CD4-positive, alpha-beta memory T cell (primary cell): ENCODE results near the gene ANKRD60. TPM values are rescaled to one million over a fixed set of nuclear protein-coding genes. Genes with fewer than 3 reads are reported as not detected.
A peak's percentile ranks its signal among the peaks of the same experiment; 100 is the strongest.

Experiments used
- CTCF ChIA-PET: fragments of 350-600 bp; sonication (Branson Sonifier 250); formaldehyde crosslinking; loops from one replicate; lab custom pipeline; 2021; ENCODE audit warnings: inconsistent platforms; ENCODE audit not compliant: partially characterized antibody; lab: Charles Lee
- POLR2A ChIA-PET: fragments of 350-600 bp; sonication (Branson Sonifier 250); formaldehyde crosslinking; loops from one replicate; lab custom pipeline; 2021; ENCODE audit not compliant: partially characterized antibody; lab: Charles Lee
- DNase-seq, 5 donors: peaks; one replicate each; pipeline versions ENCODE4 v3.0.0 to v3.0.0-alpha.2; 2020 to 2022; ENCODE audit warnings: mixed read lengths in 1 of 5
- H3K27ac ChIP-seq: one replicate; pipeline ENCODE4 v1.7.0; 2013; ENCODE audit warnings: low read depth, low read length
- H3K27me3 ChIP-seq: 2 replicates; pipeline ENCODE4 v1.7.0; 2013; ENCODE audit warnings: mild to moderate bottlenecking, low read length, moderate library complexity; ENCODE audit not compliant: insufficient read depth
- H3K36me3 ChIP-seq: 2 replicates; pipeline ENCODE4 v1.7.0; 2013; ENCODE audit warnings: mild to moderate bottlenecking, low read length, moderate library complexity; ENCODE audit not compliant: insufficient read depth
- H3K4me1 ChIP-seq: 2 replicates; pipeline ENCODE4 v1.7.0; 2013; ENCODE audit warnings: mild to moderate bottlenecking, low read length, moderate library complexity; ENCODE audit not compliant: insufficient read depth
- H3K4me3 ChIP-seq, 2 donors: one replicate each; pipeline ENCODE4 v1.7.0; 2013; ENCODE audit warnings: low read length in 2 of 2, mild to moderate bottlenecking in 1 of 2
- H3K9me3 ChIP-seq, 2 donors: one replicate each; pipeline ENCODE4 v1.7.0; 2013; ENCODE audit warnings: low read length in 2 of 2, control low read depth in 1 of 2; ENCODE audit not compliant: control insufficient read depth in 1 of 2
- H3K27ac Mint-ChIP-seq, 7 donors: one replicate each; pipeline ENCODE4 v1.8.0; 2020 to 2021; ENCODE audit warnings: mixed read lengths in 7 of 7, mild to moderate bottlenecking in 6 of 7, inconsistent platforms in 3 of 7, moderate library complexity in 3 of 7
- H3K27me3 Mint-ChIP-seq, 2 donors: one replicate each; pipeline ENCODE4 v1.8.0; 2020 to 2021; ENCODE audit warnings: mixed read lengths in 2 of 2
- H3K36me3 Mint-ChIP-seq, 2 donors: one replicate each; pipeline ENCODE4 v1.8.0; 2020 to 2021; ENCODE audit warnings: mixed read lengths in 2 of 2, inconsistent platforms in 1 of 2, mild to moderate bottlenecking in 1 of 2
- H3K4me1 Mint-ChIP-seq, 4 donors: one replicate each; pipeline ENCODE4 v1.8.0; 2020 to 2021; ENCODE audit warnings: mixed read lengths in 4 of 4, mild to moderate bottlenecking in 1 of 4
- H3K4me3 Mint-ChIP-seq, 8 donors: one replicate each; pipeline ENCODE4 v1.8.0; 2020 to 2021; ENCODE audit warnings: mixed read lengths in 8 of 8, mild to moderate bottlenecking in 7 of 8, moderate library complexity in 6 of 8, inconsistent platforms in 3 of 8
- H3K9me3 Mint-ChIP-seq, 8 donors: one replicate each; pipeline ENCODE4 v1.8.0; 2020 to 2021; ENCODE audit warnings: mixed read lengths in 8 of 8, mild to moderate bottlenecking in 5 of 8, inconsistent platforms in 3 of 8, moderate library complexity in 1 of 8
- intact Hi-C: fragments of 100-400 bp; cut with micrococcal nuclease; formaldehyde crosslinking; loops from one replicate; pipeline ENCODE4 v1.15.1; 2023
- polyA plus RNA-seq, 2 donors: library from polyadenylated mRNA; unstranded; fragments of 300-500 nt; fragmentation: Illumina TruSeq; gene quantifications; one replicate each; pipeline ENCODE4 v1.2.3, GENCODE V29; 2021
- total RNA-seq, 2 experiments: library from RNA; stranded (reverse); gene quantifications; one replicate each; pipeline ENCODE4 v1.2.3, GENCODE V29; 2021

Gene ANKRD60
- total and polyA plus RNA-seq, 4 experiments from 2014 or later: not detected

GRCh38 chr20:58243653-58244410 is 15.4 kb upstream of the ANKRD60 start:
- CTCF ChIA-PET: no interaction called here
- Histone ChIP-seq H3K4me1 (no peaks in the 10 kb centered on the region), H3K4me3 (no peak overlapping the region), H3K9me3 (no peaks in the 10 kb centered on the region), H3K36me3 (peaks cover 15% of the 10 kb centered on the region), H3K27me3 (no peaks in the 10 kb centered on the region), H3K27ac (no peak overlapping the region)
- Mint-ChIP-seq H3K4me1 (no peaks in the 10 kb centered on the region), H3K9me3 (no peaks in the 10 kb centered on the region), H3K27ac (peak overlapping the region in 2 of 7 donors; percentile 12 to 57), H3K36me3 (peaks cover 34% of the 10 kb centered on the region in 2 donors), H3K27me3 (no peaks in the 10 kb centered on the region), H3K4me3 (no peak overlapping the region)
- POLR2A ChIA-PET: no interaction called here
- intact Hi-C loops: no loop called here
- DNase-seq: no peak

- intact Hi-C loops: no loop called here
- DNase-seq: no peak
- H3K27ac Mint-ChIP-seq: no peak overlapping the region
- H3K4me1 ChIP-seq: no peaks in the 10 kb centered on the region
- ChIA-PET CTCF (interaction anchor here (0.6 kb wide), 1 partner anchor 152 kb away, joined by 3 read pairs; no protein-coding TSS in a partner anchor), POLR2A (no interaction called here)
- H3K4me3 Mint-ChIP-seq: no peak overlapping the region
- H3K36me3 ChIP-seq: peaks cover 13% of the 10 kb centered on the region
- H3K9me3 Mint-ChIP-seq: no peaks in the 10 kb centered on the region
- H3K4me1 Mint-ChIP-seq: no peaks in the 10 kb centered on the region
- no peaks in the 10 kb centered on the region for H3K27me3 Mint-ChIP-seq
- H3K9me3 ChIP-seq: no peaks in the 10 kb centered on the region
- no peaks in the 10 kb centered on the region for H3K27me3 ChIP-seq
- peaks cover 32% of the 10 kb centered on the region in 2 donors for H3K36me3 Mint-ChIP-seq
- no peak overlapping the region for H3K4me3 ChIP-seq
- no peak overlapping the region for H3K27ac ChIP-seq
Observed at GRCh38 chr20:58242824-58243223, 14.4 kb upstream of the ANKRD60 start.

- intact Hi-C loops: no loop called here
- Mint-ChIP-seq H3K9me3 (no peaks in the 10 kb centered on the region), H3K27me3 (no peaks in the 10 kb centered on the region), H3K4me3 (no peak overlapping the region), H3K27ac (peak overlapping the region in 1 of 7 donors; percentile 27), H3K4me1 (peaks cover 1 to 8% (median 5%) of the 10 kb centered on the region in 4 donors), H3K36me3 (peaks cover 26 to 27% of the 10 kb centered on the region in 2 donors)
- no peaks in the 10 kb centered on the region for H3K9me3 ChIP-seq
- DNase-seq: no peak
- ChIA-PET POLR2A (no interaction called here), CTCF (interaction anchor here (0.6 kb wide), 1 partner anchor 153 kb away, joined by 3 read pairs; no protein-coding TSS in a partner anchor)
- no peaks in the 10 kb centered on the region for H3K27me3 ChIP-seq
- H3K4me1 ChIP-seq: no peaks in the 10 kb centered on the region
- H3K36me3 ChIP-seq: peaks cover 13% of the 10 kb centered on the region
- H3K4me3 ChIP-seq: no peak overlapping the region
- H3K27ac ChIP-seq: no peak overlapping the region
Observed at GRCh38 chr20:58241766-58242465, 13.5 kb upstream of the ANKRD60 start.

GRCh38 chr20:58240471-58240870 is 12.0 kb upstream of the ANKRD60 start:
- intact Hi-C loops: no loop called here
- ChIA-PET CTCF (interaction anchor here (1.9 kb wide), 1 partner anchor 207 kb away, joined by 5 read pairs; no protein-coding TSS in a partner anchor), POLR2A (no interaction called here)
- no peaks in the 10 kb centered on the region for H3K9me3 ChIP-seq
- no peak overlapping the region for H3K27ac Mint-ChIP-seq
- no peak overlapping the region for H3K4me3 ChIP-seq
- H3K4me1 ChIP-seq: peaks cover 5% of the 10 kb centered on the region
- H3K9me3 Mint-ChIP-seq: no peaks in the 10 kb centered on the region
- H3K4me1 Mint-ChIP-seq: peaks cover 3 to 16% (median 9%) of the 10 kb centered on the region in 4 donors
- H3K4me3 Mint-ChIP-seq: no peak overlapping the region
- H3K27ac ChIP-seq: no peak overlapping the region
- peaks cover 13 to 17% of the 10 kb centered on the region in 2 donors for H3K36me3 Mint-ChIP-seq
- no peak for DNase-seq
- no peaks in the 10 kb centered on the region for H3K27me3 ChIP-seq
- peaks cover 12% of the 10 kb centered on the region for H3K36me3 ChIP-seq
- no peaks in the 10 kb centered on the region for H3K27me3 Mint-ChIP-seq

- ChIA-PET CTCF (interaction anchor here (0.9 to 1.9 kb wide), 4 partner anchors 9 to 420 kb away, joined by 3 to 6 read pairs (median 4); no protein-coding TSS in a partner anchor), POLR2A (no interaction called here)
- peaks cover 5% of the 10 kb centered on the region for H3K4me1 ChIP-seq
- peaks cover 6% of the 10 kb centered on the region for H3K36me3 ChIP-seq
- no peaks in the 10 kb centered on the region for H3K27me3 ChIP-seq
- H3K27ac ChIP-seq: no peak overlapping the region
- no peak overlapping the region for H3K4me3 ChIP-seq
- no peak overlapping the region for H3K4me3 Mint-ChIP-seq
- peaks cover 5 to 8% of the 10 kb centered on the region in 2 donors for H3K36me3 Mint-ChIP-seq
- intact Hi-C loops: loop anchor here (5.0 kb wide), 1 partner anchor 613 kb away; the partner anchor contains the start of genes GNAS and GNAS-AS1
- H3K9me3 ChIP-seq: no peaks in the 10 kb centered on the region
- peaks cover 3 to 18% (median 11%) of the 10 kb centered on the region in 4 donors for H3K4me1 Mint-ChIP-seq
- H3K27ac Mint-ChIP-seq: no peak overlapping the region
- H3K27me3 Mint-ChIP-seq: no peaks in the 10 kb centered on the region
- no peak for DNase-seq
- no peaks in the 10 kb centered on the region for H3K9me3 Mint-ChIP-seq
Observed at GRCh38 chr20:58239216-58239615, 10.8 kb upstream of the ANKRD60 start.

GRCh38 chr20:58238490-58238889 is 10.0 kb upstream of the ANKRD60 start:
- Mint-ChIP-seq H3K27ac (peak overlapping the region in 2 of 7 donors; percentile 60 to 83), H3K4me1 (peaks cover 3 to 18% (median 11%) of the 10 kb centered on the region in 4 donors), H3K27me3 (no peaks in the 10 kb centered on the region), H3K36me3 (peaks cover 5 to 6% of the 10 kb centered on the region in 2 donors), H3K4me3 (no peak overlapping the region), H3K9me3 (no peaks in the 10 kb centered on the region)
- no peak for DNase-seq
- intact Hi-C loops: loop anchor here (5.0 kb wide), 1 partner anchor 614 kb away; the partner anchor contains the start of genes GNAS and GNAS-AS1
- H3K27ac ChIP-seq: no peak overlapping the region
- ChIA-PET CTCF (interaction anchor here (0.8 to 2.8 kb wide), 7 partner anchors 7 to 421 kb away, joined by 3 to 15 read pairs (median 5); partner anchors contain the start of gene STX16), POLR2A (no interaction called here)
- H3K9me3 ChIP-seq: no peaks in the 10 kb centered on the region
- H3K27me3 ChIP-seq: no peaks in the 10 kb centered on the region
- H3K4me1 ChIP-seq: peaks cover 5% of the 10 kb centered on the region
- H3K36me3 ChIP-seq: peaks cover 6% of the 10 kb centered on the region
- H3K4me3 ChIP-seq: no peak overlapping the region
